ENCODE measurements around the gene MEST. TPM values are rescaled to one million over a fixed set of nuclear protein-coding genes. Genes with fewer than 3 reads are reported as not detected.

Gene MEST
- 384 and 397 TPM in 2 replicates for total RNA-seq

GRCh38 chr7:130491841-130492522 is at the start of gene MEST:
Gene MEST, plus strand, starts transcription at chr7:130492085. Its CDS starts 229 bp downstream, at chr7:130492314.

Other genes with a start within 250 kb of the MEST start
- not detected in 2 replicates for gene CPA2, start 225.2 kb upstream of the MEST start, total RNA-seq
- gene CPA4, start 198.9 kb upstream of the MEST start, total RNA-seq = 24.3 and 61.4 TPM in 2 replicates
- not detected in 2 replicates for gene CPA5, start 147.3 kb upstream of the MEST start, total RNA-seq
- gene CPA1, start 111.6 kb upstream of the MEST start, total RNA-seq = not detected in 2 replicates
- gene CEP41, start 51.1 kb upstream of the MEST start, total RNA-seq = 12.1 and 22.4 TPM in 2 replicates
- gene COPG2, start 176.7 kb downstream of the MEST start, total RNA-seq = 25.9 and 26.2 TPM in 2 replicates
- not detected in 2 replicates for gene TSGA13, start 194.5 kb downstream of the MEST start, total RNA-seq
- gene KLF14, start 242.1 kb downstream of the MEST start, total RNA-seq = under 0.01 TPM in 1 of 2 replicates, not detected in the other

All from regular cardiac myocyte (primary cell).